Neural progenitor cell (in vitro differentiated cells): ENCODE results near the gene GRIP1. TPM values are rescaled to one million over a fixed set of nuclear protein-coding genes. Genes with fewer than 3 reads are reported as not detected.

Experiments used
- DNase-seq: peaks from one replicate; pipeline ENCODE4 v3.0.0-alpha.2; 2016; ENCODE audit warnings: low spot score
- H2AFZ ChIP-seq: fragments of 200-600 bp; sonication (generic); replicated peaks from 2 replicates; pipeline ENCODE4 v1.6.1; 2016; ENCODE audit warnings: antibody characterized with exemption
- H3F3A ChIP-seq: fragments of 200-600 bp; sonication (generic); 2 replicates; pipeline ENCODE4 v1.6.1; 2016; ENCODE audit warnings: antibody characterized with exemption, low read depth
- H3K27ac ChIP-seq: fragments of 200-600 bp; sonication (generic); 2 replicates; pipeline ENCODE4 v1.5.1; 2016; ENCODE audit warnings: mild to moderate bottlenecking
- H3K27me3 ChIP-seq: fragments of 200-600 bp; sonication (generic); 2 replicates; pipeline ENCODE4 v1.6.1; 2016; ENCODE audit warnings: mild to moderate bottlenecking, moderate library complexity
- H3K36me3 ChIP-seq: fragments of 200-600 bp; sonication (generic); 2 replicates; pipeline ENCODE4 v1.5.1; 2016
- H3K4me1 ChIP-seq: fragments of 200-600 bp; sonication (generic); 2 replicates; pipeline ENCODE4 v1.6.1; 2016; ENCODE audit warnings: mixed run types
- H3K4me2 ChIP-seq: fragments of 200-600 bp; sonication (generic); 2 replicates; pipeline ENCODE4 v1.6.1; 2016
- H3K4me3 ChIP-seq: fragments of 200-600 bp; sonication (generic); 2 replicates; pipeline ENCODE4 v1.5.1; 2016
- H3K79me2 ChIP-seq: fragments of 200-600 bp; sonication (generic); 2 replicates; pipeline ENCODE4 v1.6.1; 2016; ENCODE audit warnings: low read depth
- H3K9ac ChIP-seq: fragments of 200-600 bp; sonication (generic); 2 replicates; pipeline ENCODE4 v1.6.1; 2016
- H3K9me3 ChIP-seq: fragments of 200-600 bp; sonication (generic); 2 replicates; pipeline ENCODE4 v1.5.1; 2016; ENCODE audit warnings: low read depth
- H4K20me1 ChIP-seq: fragments of 200-600 bp; sonication (generic); 2 replicates; pipeline ENCODE4 v1.6.1; 2016; ENCODE audit warnings: low read depth
- H3K27ac Mint-ChIP-seq: 3 replicates; pipeline ENCODE4 v1.8.0; 2021; ENCODE audit warnings: mixed read lengths
- H3K27me3 Mint-ChIP-seq: 2 replicates; pipeline ENCODE4 v1.8.0; 2022; ENCODE audit warnings: low read depth, mild to moderate bottlenecking, inconsistent platforms, moderate library complexity, mixed read lengths; ENCODE audit not compliant: insufficient read depth
- H3K36me3 Mint-ChIP-seq: 3 replicates; pipeline ENCODE4 v1.8.0; 2021; ENCODE audit warnings: mixed read lengths
- H3K4me1 Mint-ChIP-seq: 3 replicates; pipeline ENCODE4 v1.8.0; 2021; ENCODE audit warnings: mixed read lengths
- H3K4me3 Mint-ChIP-seq: 3 replicates; pipeline ENCODE4 v1.8.0; 2021; ENCODE audit warnings: mild to moderate bottlenecking, moderate library complexity, mixed read lengths
- H3K9me3 Mint-ChIP-seq: 3 replicates; pipeline ENCODE4 v1.8.0; 2020; ENCODE audit warnings: mixed read lengths
- EZH2 ChIP-seq: fragments of 200-600 bp; sonication (generic); IDR thresholded peaks from 2 replicates; pipeline ENCODE4 v1.6.1; 2017; ENCODE audit warnings: antibody characterized with exemption, mild to moderate bottlenecking, moderate library complexity
- EZH2phosphoT487 ChIP-seq: fragments of 200-600 bp; sonication (generic); IDR thresholded peaks from 2 replicates; pipeline ENCODE4 v1.6.1; 2017; ENCODE audit warnings: antibody characterized with exemption
- total RNA-seq: library from RNA; depleted of rRNA; stranded (reverse); fragments of >200 nt; gene quantifications from 2 replicates; pipeline ENCODE4 v1.2.3, GENCODE V29; 2015; ENCODE audit warnings: low replicate concordance
- TF ChIP-seq, protein P1 (sequence below): fragments of 200-600 bp; sonication (generic); IDR thresholded peaks from 2 replicates; pipeline ENCODE4 v1.5.1; 2017; ENCODE audit warnings: antibody characterized with exemption, mild to moderate bottlenecking

The GRIP1 gene
- total RNA-seq, 1 donor from 2014 or later, result 38.2 TPM

DNA sequence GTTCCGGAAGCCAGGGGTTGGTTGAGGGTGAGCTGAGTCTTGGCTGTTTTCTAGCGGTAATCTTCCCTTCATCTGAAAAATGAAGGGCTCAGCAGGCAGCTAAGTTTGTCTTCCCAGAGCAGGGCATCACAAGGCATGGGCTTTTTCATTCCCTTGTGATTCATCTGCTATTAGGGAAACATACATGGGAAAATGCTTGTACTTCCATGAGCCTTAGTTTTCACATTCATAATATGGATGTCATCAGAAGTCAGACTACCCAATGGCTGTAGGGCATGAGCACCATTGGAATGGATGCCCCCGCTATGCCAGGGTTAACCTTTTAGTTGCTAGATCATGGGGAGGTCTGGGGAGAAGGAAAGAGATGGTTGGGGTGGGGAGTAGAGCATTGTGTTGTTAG is 357.9 kb downstream of the GRIP1 start:
- Histone ChIP-seq H3K9ac (no peak overlapping the region), H3K79me2 (no peaks in the 10 kb centered on the region)
- TF ChIP-seq, protein P1, sequence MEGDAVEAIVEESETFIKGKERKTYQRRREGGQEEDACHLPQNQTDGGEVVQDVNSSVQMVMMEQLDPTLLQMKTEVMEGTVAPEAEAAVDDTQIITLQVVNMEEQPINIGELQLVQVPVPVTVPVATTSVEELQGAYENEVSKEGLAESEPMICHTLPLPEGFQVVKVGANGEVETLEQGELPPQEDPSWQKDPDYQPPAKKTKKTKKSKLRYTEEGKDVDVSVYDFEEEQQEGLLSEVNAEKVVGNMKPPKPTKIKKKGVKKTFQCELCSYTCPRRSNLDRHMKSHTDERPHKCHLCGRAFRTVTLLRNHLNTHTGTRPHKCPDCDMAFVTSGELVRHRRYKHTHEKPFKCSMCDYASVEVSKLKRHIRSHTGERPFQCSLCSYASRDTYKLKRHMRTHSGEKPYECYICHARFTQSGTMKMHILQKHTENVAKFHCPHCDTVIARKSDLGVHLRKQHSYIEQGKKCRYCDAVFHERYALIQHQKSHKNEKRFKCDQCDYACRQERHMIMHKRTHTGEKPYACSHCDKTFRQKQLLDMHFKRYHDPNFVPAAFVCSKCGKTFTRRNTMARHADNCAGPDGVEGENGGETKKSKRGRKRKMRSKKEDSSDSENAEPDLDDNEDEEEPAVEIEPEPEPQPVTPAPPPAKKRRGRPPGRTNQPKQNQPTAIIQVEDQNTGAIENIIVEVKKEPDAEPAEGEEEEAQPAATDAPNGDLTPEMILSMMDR, result no peak
- TF ChIP-seq EZH2phosphoT487 (no peak), EZH2 (no peak)

DNA sequence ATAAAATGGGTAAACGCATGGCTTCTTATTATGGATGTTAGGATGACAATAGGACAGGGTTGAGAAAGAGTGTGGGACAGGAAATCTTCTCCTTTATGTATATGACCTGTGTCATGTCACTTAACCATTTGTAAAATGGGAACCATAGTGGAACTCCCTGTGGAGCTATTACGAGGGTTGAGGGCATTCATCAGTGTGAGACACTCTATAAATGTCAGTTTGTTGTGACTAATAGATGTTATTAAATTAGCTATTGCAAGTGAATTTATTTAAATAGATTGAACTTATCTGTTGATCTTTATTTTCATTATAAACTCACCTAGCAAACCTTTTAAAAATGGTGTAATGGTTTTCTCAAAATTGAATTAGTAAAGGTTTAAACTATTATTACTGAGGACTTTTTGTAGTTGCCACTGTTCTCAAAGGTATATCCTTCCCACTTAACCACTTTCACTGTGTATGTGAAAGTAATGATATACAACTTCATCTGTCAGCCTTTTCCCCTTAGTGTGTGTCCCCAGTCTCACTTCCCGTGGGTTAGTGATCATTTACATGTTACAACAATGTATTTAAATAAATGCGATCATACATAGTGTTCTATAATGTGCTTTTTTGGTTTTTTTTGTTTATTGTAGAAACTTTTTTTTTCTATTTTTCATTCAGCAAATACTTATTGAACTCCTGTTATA is 359.5 kb downstream of the GRIP1 start:
- Mint-ChIP-seq H3K36me3 (no peaks in the 10 kb centered on the region), H3K27ac (no peak overlapping the region), H3K9me3 (no peaks in the 10 kb centered on the region)

More for the DNA sequence above, 357.9 kb downstream of the GRIP1 start:
- Mint-ChIP-seq H3K36me3 (no peaks in the 10 kb centered on the region), H3K9me3 (no peaks in the 10 kb centered on the region), H3K4me1 (no peaks in the 10 kb centered on the region), H3K27ac (no peak overlapping the region), H3K4me3 (no peak overlapping the region), H3K27me3 (no peaks in the 10 kb centered on the region)
- Histone ChIP-seq H3K36me3 (no peaks in the 10 kb centered on the region), H3K9me3 (no peaks in the 10 kb centered on the region), H3K4me2 (no peak overlapping the region), H2AFZ (no peak overlapping the region), H3K4me1 (no peaks in the 10 kb centered on the region), H3F3A (no peaks in the 10 kb centered on the region), H3K27me3 (no peaks in the 10 kb centered on the region), H4K20me1 (no peaks in the 10 kb centered on the region), H3K4me3 (no peak overlapping the region), H3K27ac (no peak overlapping the region)
- DNase-seq, result no peak

DNA sequence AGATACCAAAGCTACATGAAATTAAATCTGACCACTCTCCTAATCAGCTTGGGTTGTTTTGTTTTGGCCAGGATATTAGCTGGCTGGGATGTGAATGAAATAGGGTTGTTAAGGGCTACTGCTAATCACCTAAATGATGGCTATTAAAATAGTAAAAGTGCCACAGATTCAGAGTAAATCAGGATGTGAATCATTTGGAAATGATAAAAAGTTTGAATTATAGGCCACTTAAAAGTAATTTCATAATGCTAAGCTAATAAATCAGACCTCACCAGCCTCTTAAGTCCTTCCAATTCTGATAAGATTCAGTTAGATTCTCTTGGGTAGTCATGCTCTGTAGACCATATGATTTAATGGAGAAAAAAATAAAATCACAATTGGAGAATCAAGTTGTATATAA is 364.6 kb downstream of the GRIP1 start:
- Mint-ChIP-seq H3K4me1 (no peaks in the 10 kb centered on the region), H3K27ac (no peak overlapping the region), H3K9me3 (no peaks in the 10 kb centered on the region), H3K27me3 (no peaks in the 10 kb centered on the region), H3K36me3 (peaks cover 4% of the 10 kb centered on the region), H3K4me3 (no peak overlapping the region)
- no peaks in the 10 kb centered on the region for H3K36me3 ChIP-seq
- H3K4me2 ChIP-seq, result no peak overlapping the region
- H3K9ac ChIP-seq, result no peak overlapping the region
- H3K27ac ChIP-seq, result no peak overlapping the region
- DNase-seq, result no peak
- no peaks in the 10 kb centered on the region for H3K9me3 ChIP-seq
- H3K79me2 ChIP-seq, result no peaks in the 10 kb centered on the region
- H3F3A ChIP-seq, result no peaks in the 10 kb centered on the region
- no peak overlapping the region for H2AFZ ChIP-seq
- H3K4me3 ChIP-seq, result no peak overlapping the region
- H4K20me1 ChIP-seq, result no peaks in the 10 kb centered on the region
- H3K4me1 ChIP-seq, result no peaks in the 10 kb centered on the region
- H3K27me3 ChIP-seq, result no peaks in the 10 kb centered on the region
- TF ChIP-seq, protein P1, result no peak
- TF ChIP-seq EZH2, result no peak
- no peak for TF ChIP-seq EZH2phosphoT487

More for the DNA sequence above, 359.5 kb downstream of the GRIP1 start:
- Histone ChIP-seq H3K4me3 (no peak overlapping the region), H3K36me3 (no peaks in the 10 kb centered on the region), H2AFZ (no peak overlapping the region), H3K27ac (no peak overlapping the region), H4K20me1 (no peaks in the 10 kb centered on the region), H3K79me2 (no peaks in the 10 kb centered on the region), H3K27me3 (no peaks in the 10 kb centered on the region), H3K9ac (no peak overlapping the region), H3K4me2 (no peak overlapping the region), H3K4me1 (no peaks in the 10 kb centered on the region), H3F3A (no peaks in the 10 kb centered on the region), H3K9me3 (no peaks in the 10 kb centered on the region)
- TF ChIP-seq, protein P1, result no peak
- TF ChIP-seq EZH2phosphoT487 (no peak), EZH2 (no peak)
- no peak overlapping the region for H3K4me3 Mint-ChIP-seq
- H3K4me1 Mint-ChIP-seq, result no peaks in the 10 kb centered on the region
- no peak for DNase-seq
- no peaks in the 10 kb centered on the region for H3K27me3 Mint-ChIP-seq
